ENCODE results near the gene HDAC4.

HDAC4 gene

DNA sequence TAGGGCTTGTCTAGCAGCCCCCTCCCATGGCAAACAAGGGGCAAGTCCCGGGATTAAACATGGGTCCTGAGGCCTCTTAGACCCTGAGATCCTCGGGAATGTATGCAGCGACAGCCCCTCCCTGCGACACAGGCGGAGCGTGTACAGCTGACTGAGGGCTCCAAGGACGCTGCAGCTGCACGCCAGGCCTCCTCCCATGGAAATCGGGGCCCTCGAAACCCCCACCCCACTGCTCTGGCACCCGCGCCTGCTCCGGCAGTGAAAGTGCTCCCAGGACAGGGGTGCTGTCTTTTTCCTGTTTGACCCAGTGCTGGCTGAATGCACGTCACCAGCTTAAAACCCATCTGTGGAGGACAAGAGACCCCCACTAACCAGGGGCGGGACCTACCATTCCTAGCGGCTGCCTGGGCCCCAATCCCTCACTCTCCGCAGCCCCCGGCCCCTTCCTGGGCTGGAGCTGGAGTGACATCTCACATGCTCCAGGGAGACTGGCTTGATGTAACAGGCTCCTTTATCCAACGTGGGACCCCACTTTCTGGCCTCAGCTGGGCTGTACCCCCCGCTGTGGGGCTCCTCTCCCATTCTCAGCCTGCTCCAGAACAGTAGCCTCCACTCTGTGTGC lies 305.2 kb downstream of the HDAC4 start:
- TF ChIP-seq, protein P1, sequence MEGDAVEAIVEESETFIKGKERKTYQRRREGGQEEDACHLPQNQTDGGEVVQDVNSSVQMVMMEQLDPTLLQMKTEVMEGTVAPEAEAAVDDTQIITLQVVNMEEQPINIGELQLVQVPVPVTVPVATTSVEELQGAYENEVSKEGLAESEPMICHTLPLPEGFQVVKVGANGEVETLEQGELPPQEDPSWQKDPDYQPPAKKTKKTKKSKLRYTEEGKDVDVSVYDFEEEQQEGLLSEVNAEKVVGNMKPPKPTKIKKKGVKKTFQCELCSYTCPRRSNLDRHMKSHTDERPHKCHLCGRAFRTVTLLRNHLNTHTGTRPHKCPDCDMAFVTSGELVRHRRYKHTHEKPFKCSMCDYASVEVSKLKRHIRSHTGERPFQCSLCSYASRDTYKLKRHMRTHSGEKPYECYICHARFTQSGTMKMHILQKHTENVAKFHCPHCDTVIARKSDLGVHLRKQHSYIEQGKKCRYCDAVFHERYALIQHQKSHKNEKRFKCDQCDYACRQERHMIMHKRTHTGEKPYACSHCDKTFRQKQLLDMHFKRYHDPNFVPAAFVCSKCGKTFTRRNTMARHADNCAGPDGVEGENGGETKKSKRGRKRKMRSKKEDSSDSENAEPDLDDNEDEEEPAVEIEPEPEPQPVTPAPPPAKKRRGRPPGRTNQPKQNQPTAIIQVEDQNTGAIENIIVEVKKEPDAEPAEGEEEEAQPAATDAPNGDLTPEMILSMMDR (conservative IDR thresholded peaks at IDR 0.05; ENCODE audit: low read depth, low read length) = no peak
- H3K4me3 ChIP-seq (ENCODE audit: low read depth, low read length) = no peak overlapping the region
- no peak for DNase-seq (ENCODE audit: low read depth)

- H3K4me3 ChIP-seq (ENCODE audit: low read depth, low read length) = no peak overlapping the region
- DNase-seq (ENCODE audit: low read depth) = no peak
- TF ChIP-seq, protein P1 (conservative IDR thresholded peaks at IDR 0.05; ENCODE audit: low read depth, low read length) = no peak
Measured at GRCh38 chr2:239094867-239095266, 306.0 kb downstream of the HDAC4 start.

DNA sequence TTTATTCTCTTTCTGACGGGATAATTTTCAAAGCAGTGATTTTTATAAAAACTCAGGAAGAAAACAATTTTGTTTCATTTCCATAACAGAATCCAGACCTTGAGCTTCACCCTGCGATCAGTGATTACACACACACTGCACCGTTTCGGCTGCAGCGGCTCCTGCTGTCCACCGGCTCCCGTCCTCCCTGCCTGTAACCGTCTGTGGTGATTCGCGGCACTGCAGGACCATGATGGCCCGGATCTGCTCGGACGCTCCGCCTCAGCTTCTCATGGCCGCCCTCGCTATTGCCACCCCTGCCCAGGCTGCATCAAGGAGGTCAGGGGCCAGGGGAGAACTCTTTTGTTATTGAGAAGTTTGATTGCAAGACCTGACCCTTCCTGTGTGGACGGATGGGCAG lies 306.9 kb downstream of the HDAC4 start:
- DNase-seq (ENCODE audit: low read depth) = peak; percentile 17
- H3K4me3 ChIP-seq (ENCODE audit: low read depth, low read length) = no peak overlapping the region
- TF ChIP-seq, protein P1 (conservative IDR thresholded peaks at IDR 0.05; ENCODE audit: low read depth, low read length) = peak; percentile 12

GRCh38 chr2:239093542-239093941 lies 307.3 kb downstream of the HDAC4 start:
- TF ChIP-seq, protein P1 (conservative IDR thresholded peaks at IDR 0.05; ENCODE audit: low read depth, low read length) = no peak
- no peak for DNase-seq (ENCODE audit: low read depth)
- H3K4me3 ChIP-seq (ENCODE audit: low read depth, low read length) = no peak overlapping the region

GRCh38 chr2:239092571-239093294 lies 308.1 kb downstream of the HDAC4 start:
- TF ChIP-seq, protein P1 (conservative IDR thresholded peaks at IDR 0.05; ENCODE audit: low read depth, low read length) = no peak
- DNase-seq (ENCODE audit: low read depth) = no peak
- H3K4me3 ChIP-seq (ENCODE audit: low read depth, low read length) = no peak overlapping the region

GRCh38 chr2:239089884-239090283 lies 310.9 kb downstream of the HDAC4 start:
- H3K4me3 ChIP-seq (ENCODE audit: low read depth, low read length) = no peak overlapping the region
- TF ChIP-seq, protein P1 (conservative IDR thresholded peaks at IDR 0.05; ENCODE audit: low read depth, low read length) = no peak
- no peak for DNase-seq (ENCODE audit: low read depth)

Measured in choroid plexus epithelial cell (primary cell).